DOHH2 (cell line): ENCODE results near the gene ISG15.

ENCODE experiments used
- CTCF ChIP-seq: fragments of 200-600 bp; sonication (generic); IDR thresholded peaks from one replicate; pipeline ENCODE4 v1.5.1; 2014; ENCODE audit warnings: antibody characterized with exemption, mild to moderate bottlenecking, low read depth, low read length; ENCODE audit not compliant: poor library complexity, severe bottlenecking
- EZH2phosphoT487 ChIP-seq: fragments of 200-600 bp; sonication (generic); IDR thresholded peaks from 2 replicates; pipeline ENCODE4 v1.6.1; 2017; ENCODE audit warnings: borderline replicate concordance, mild to moderate bottlenecking, antibody characterized with exemption, low read length, moderate library complexity, mixed read lengths

DNA sequence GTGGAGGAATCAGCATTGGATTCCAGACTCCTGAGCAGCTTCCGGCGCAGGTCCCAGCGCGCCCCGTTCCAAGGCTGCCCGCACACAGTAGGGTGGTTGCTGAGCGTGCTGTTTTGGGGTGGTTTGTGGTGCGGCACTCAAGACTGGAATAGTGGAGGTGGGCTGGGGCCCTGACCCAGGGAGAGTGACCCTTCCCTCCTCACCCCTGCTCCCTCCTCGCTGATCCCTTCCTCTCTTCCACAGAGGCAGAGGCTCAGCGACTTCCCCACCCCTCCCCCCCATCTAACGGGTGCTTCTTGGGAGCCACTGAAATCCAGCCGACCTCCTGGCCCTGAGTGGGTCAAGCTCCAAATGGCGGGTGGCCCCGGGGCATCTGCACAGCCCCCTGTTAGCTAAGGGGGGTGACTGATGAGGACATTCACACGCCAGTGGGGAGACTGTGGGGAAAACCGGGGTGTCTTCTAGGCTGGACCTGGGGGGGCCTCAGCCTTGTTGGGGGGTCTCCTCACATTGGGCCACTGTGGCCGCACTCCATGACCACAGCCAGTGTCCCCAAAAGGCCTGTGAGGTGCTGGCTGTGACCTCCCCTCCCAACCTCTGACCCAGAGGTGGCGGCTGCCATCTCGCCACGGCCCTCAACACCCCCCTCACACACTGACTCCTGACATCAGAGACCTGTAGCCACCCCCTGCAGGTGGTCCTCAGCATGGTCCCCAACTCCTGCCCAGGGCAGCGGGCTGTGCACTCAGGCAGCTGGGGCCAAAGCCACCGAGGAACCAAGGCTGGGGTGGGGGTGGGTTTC is 9.5 kb upstream of the ISG15 start:
- TF ChIP-seq CTCF (no peak), EZH2phosphoT487 (no peak)
